ENCODE measurements around the gene OR4D10. TPM values are rescaled to one million over a fixed set of nuclear protein-coding genes. Genes with fewer than 3 reads are reported as not detected.
"Not testable (repeated sequence)": the region's sequence is repeated elsewhere in the genome, so short reads cannot be mapped to it uniquely, and the experiment has no call there.

Gene OR4D10
- total and polyA plus RNA-seq, 2 donors from 2014 or later: not detected

GRCh38 chr11:59510941-59511589 lies 38.0 kb downstream of the OR4D10 start, which contains the start of gene OR4D9:
Gene OR4D9, plus strand, starts transcription at chr11:59511539. Its CDS starts 3,374 bp downstream, at chr11:59514913.
- Histone ChIP-seq H3K36me3 (ENCODE audit: control insufficient read depth in 2 of 3, insufficient read depth in 3 of 3, low read length in 3 of 3) (no peaks in the 10 kb centered on the region), H3K27me3 (ENCODE audit: control insufficient read depth, insufficient read depth, low read length) (no peaks in the 10 kb centered on the region), H3K4me1 (ENCODE audit: control insufficient read depth in 2 of 3, insufficient read depth in 2 of 3, low read depth in 1 of 3, low read length in 3 of 3) (no peaks in the 10 kb centered on the region), H3K4me3 (ENCODE audit: low read length in 3 of 3) (no peak within 1 kb of the TSS), H3K27ac (ENCODE audit: low read depth in 2 of 2, low read length in 2 of 2) (no peak within 1 kb of the TSS), H3K9ac (ENCODE audit: low read length in 3 of 3) (no peak within 1 kb of the TSS), H3K9me3 (ENCODE audit: control insufficient read depth in 2 of 3, insufficient read depth in 1 of 3, low read length in 3 of 3) (no peaks in the 10 kb centered on the region)
- FAIRE-seq (no peak), DNase-seq (peak in 1 of 5 donors; percentile 17)
- no peak for TF ChIP-seq CTCF (IDR thresholded peaks at IDR 0.05; ENCODE audit: borderline replicate concordance, extremely low read depth, insufficient read depth)
- intact Hi-C loops (cut with DNase I): no loop called here

DNA sequence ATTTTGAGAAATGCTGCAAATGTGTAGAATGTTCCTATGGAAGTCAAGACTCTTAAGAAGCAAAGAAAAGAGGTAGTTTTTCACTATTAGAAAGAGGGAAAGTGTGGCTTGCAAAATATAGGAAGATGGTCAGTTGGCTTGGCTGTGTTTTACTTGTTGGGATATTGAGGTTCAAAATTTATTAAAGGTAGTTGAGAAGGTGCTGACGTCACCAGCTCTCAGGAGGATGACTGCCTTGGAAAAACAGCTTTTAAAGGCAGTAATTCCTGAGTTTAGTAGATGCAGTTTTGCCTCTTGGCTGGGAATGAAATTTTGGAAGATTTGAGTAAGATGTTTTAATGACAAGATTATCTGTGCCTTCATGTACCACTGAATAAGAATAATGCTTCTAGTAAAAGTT lies 38.6 kb downstream of the OR4D10 start:
- H3K4me1 ChIP-seq (ENCODE audit: control insufficient read depth in 2 of 3, insufficient read depth in 2 of 3, low read depth in 1 of 3, low read length in 3 of 3): no peaks in the 10 kb centered on the region
- FAIRE-seq (no peak), DNase-seq (no peak)
- intact Hi-C loops (cut with DNase I): no loop called here
- H3K4me3 ChIP-seq (ENCODE audit: low read length in 3 of 3): no peak overlapping the region
- no peaks in the 10 kb centered on the region for H3K9me3 ChIP-seq (ENCODE audit: control insufficient read depth in 2 of 3, insufficient read depth in 1 of 3, low read length in 3 of 3)
- no peaks in the 10 kb centered on the region for H3K36me3 ChIP-seq (ENCODE audit: control insufficient read depth in 2 of 3, insufficient read depth in 3 of 3, low read length in 3 of 3)
- no peak overlapping the region for H3K27ac ChIP-seq (ENCODE audit: low read depth in 2 of 2, low read length in 2 of 2)
- TF ChIP-seq CTCF (IDR thresholded peaks at IDR 0.05; ENCODE audit: borderline replicate concordance, extremely low read depth, insufficient read depth): no peak
- H3K9ac ChIP-seq (ENCODE audit: low read length in 3 of 3): no peak overlapping the region
- H3K27me3 ChIP-seq (ENCODE audit: control insufficient read depth, insufficient read depth, low read length): no peaks in the 10 kb centered on the region

GRCh38 chr11:59520139-59520538 lies 47.0 kb downstream of the OR4D10 start:
- H3K4me3 ChIP-seq (ENCODE audit: low read length in 3 of 3); H3K9me3 ChIP-seq (ENCODE audit: control insufficient read depth in 2 of 3, insufficient read depth in 1 of 3, low read length in 3 of 3); H3K36me3 ChIP-seq (ENCODE audit: control insufficient read depth in 2 of 3, insufficient read depth in 3 of 3, low read length in 3 of 3); H3K9ac ChIP-seq (ENCODE audit: low read length in 3 of 3); FAIRE-seq; H3K27me3 ChIP-seq (ENCODE audit: control insufficient read depth, insufficient read depth, low read length); intact Hi-C loops (cut with DNase I); H3K4me1 ChIP-seq (ENCODE audit: control insufficient read depth in 2 of 3, insufficient read depth in 2 of 3, low read depth in 1 of 3, low read length in 3 of 3); DNase-seq; H3K27ac ChIP-seq (ENCODE audit: low read depth in 2 of 2, low read length in 2 of 2): not testable (repeated sequence)

- FAIRE-seq (no peak), DNase-seq (no peak)
- Histone ChIP-seq H3K27ac (ENCODE audit: low read depth in 2 of 2, low read length in 2 of 2) (no peak overlapping the region), H3K4me1 (ENCODE audit: control insufficient read depth in 2 of 3, insufficient read depth in 2 of 3, low read depth in 1 of 3, low read length in 3 of 3) (no peaks in the 10 kb centered on the region), H3K9me3 (ENCODE audit: control insufficient read depth in 2 of 3, insufficient read depth in 1 of 3, low read length in 3 of 3) (no peaks in the 10 kb centered on the region), H3K27me3 (ENCODE audit: control insufficient read depth, insufficient read depth, low read length) (no peaks in the 10 kb centered on the region), H3K4me3 (ENCODE audit: low read length in 3 of 3) (no peak overlapping the region), H3K36me3 (ENCODE audit: control insufficient read depth in 2 of 3, insufficient read depth in 3 of 3, low read length in 3 of 3) (no peaks in the 10 kb centered on the region), H3K9ac (ENCODE audit: low read length in 3 of 3) (no peak overlapping the region)
- intact Hi-C loops (cut with DNase I): no loop called here
- TF ChIP-seq CTCF (IDR thresholded peaks at IDR 0.05; ENCODE audit: borderline replicate concordance, extremely low read depth, insufficient read depth): no peak
Observed at GRCh38 chr11:59520741-59521140, 47.6 kb downstream of the OR4D10 start.
